HG03139 (cell line): ENCODE results near the gene CALD1.

ENCODE experiments used
- ATAC-seq: cut with Tn5 transposase; IDR thresholded peaks from one replicate; pipeline ENCODE4 v1.9.1; 2021; ENCODE audit not compliant: unreplicated experiment

CALD1 gene

DNA sequence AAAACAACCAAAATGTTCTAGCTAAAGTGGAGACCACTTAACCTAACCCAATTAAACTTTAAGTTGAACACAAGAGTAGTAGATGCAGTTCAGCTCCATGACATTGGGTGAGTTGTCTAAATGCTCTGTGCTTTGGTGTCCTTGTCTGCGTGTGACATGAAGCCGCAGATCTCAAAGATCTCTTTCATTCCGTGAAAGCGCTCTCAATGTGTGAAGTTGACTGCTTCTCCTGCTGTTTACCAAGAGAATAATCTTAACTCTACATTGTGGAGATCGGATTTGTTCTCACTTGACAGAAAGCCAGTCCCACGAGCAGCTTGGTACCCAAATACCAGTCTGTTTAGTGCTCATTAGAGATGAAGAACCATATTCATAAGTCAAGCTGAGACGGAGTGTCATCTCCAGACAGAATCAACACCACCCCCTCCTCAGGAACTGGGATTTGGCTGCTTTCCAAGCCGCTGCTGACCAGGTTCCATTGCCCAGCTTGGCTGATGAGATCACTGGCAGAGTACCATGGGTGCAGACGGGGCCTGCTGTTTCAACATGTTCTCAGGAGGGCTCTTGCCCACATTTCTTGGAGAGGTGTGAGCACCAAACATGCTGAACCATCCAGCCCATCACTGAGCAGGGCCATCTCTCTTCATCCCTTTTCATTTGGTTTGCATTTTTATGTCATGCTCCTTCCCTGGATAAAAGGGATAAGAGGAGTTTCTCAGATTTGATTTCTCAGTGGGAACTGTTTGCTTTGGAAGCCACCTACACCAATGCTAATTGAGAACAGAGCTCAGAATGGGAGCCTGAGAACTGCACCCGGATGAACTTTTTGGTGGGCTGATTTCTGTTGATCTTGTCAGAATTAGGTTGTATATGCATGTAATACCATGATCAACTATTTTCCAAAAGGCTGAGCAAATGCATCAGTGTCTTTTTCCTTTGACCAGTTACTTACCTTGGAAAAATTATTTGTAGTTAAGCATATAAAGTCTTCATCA lies 111.1 kb downstream of the CALD1 start:
- ATAC-seq, result no peak

- no peak for ATAC-seq
Observed at GRCh38 chr7:134891262-134891695, 111.8 kb downstream of the CALD1 start.

DNA sequence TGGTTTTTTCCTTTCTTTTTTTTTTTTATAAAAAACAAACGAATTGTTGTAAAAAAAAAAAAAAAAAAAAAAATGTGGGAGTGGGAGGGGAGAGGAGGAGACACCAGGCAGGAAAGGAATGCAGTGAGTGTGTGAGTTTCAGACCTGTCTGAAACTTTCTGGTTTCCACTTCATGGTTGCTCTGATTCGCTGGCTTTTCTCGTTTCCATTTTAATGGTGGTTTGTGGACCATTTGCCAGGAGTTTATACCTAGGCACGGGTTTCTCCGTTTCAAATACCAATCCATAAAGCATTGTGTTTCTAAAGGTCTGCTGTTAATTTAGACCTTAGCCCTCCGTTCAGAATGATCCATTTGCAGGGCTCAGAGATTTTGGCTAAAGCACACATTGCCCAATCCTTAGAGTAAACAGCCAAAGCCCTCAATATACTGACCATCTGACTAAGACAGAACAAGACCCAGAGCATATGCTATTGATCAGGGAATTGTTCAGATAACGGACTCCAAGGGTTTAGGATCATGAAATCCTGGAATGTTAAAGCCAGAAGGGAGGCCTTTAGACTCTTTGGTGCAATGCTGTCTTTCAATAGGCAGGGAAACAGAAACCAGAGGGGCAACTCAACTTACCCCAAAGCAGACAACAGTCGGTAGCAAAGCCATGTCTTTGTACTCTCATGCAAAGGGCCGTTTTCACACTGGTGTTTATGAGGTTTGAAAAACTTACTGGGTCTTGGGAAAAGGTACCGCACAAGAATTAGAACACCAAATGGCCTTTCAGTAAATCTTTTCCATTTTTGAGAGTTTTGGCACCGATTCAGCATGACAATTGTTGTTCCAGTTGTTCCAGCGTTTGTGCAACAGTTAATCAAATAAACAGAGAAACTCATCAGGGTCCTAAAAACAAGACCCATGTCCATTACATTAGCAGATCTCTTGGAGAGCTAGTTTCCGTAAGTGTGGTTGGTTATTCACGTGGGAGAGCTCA lies 112.6 kb downstream of the CALD1 start:
- no peak for ATAC-seq

- ATAC-seq, result no peak
Observed at GRCh38 chr7:134892963-134893362, 113.5 kb downstream of the CALD1 start.

- no peak for ATAC-seq
Observed at GRCh38 chr7:134893920-134894319, 114.5 kb downstream of the CALD1 start.

GRCh38 chr7:134894928-134895327 lies 115.5 kb downstream of the CALD1 start:
- no peak for ATAC-seq

GRCh38 chr7:134896073-134896472 lies 116.6 kb downstream of the CALD1 start:
- no peak for ATAC-seq

- no peak for ATAC-seq
Observed at GRCh38 chr7:134897936-134898335, 118.5 kb downstream of the CALD1 start.

GRCh38 chr7:134899729-134900128 lies 120.3 kb downstream of the CALD1 start:
- no peak for ATAC-seq

DNA sequence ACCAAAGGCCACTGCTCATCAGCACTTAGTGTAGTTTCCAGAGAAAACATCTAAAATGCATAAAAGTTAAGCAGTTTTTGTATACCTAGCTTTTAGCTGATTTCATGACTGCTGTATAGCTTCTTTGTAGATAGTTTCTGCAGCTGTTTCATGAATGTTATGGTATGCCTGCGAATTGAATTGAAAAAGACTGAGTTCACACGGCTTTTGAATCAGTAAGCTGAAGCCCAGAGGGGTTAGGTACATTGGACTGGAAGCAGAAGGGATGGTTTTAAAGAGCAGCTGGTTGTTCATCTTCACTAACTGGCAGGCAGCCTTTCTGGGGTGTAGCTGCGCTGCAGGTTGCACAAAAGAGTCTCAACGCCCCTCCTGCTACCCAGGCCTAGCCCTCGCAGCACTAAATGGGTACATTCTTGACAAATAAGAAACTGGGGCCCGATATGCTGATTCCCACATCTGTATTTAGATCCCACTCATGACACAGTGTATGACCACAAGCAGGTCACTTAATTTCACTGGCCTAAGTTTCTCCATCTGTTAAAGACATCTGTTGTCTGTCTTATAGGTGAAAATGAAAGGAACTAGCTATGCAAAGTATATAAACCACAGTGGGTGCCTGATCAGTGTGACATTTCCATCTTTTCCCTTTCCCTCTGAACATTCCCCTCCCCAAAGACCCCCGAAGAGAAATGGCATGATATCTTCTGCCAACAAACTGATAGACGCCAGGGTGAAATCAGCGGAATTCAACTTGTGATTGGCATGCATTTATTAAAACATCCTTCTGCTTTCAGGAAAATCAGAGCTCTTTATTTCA lies 120.9 kb downstream of the CALD1 start:
- peak; percentile 83 for ATAC-seq

DNA sequence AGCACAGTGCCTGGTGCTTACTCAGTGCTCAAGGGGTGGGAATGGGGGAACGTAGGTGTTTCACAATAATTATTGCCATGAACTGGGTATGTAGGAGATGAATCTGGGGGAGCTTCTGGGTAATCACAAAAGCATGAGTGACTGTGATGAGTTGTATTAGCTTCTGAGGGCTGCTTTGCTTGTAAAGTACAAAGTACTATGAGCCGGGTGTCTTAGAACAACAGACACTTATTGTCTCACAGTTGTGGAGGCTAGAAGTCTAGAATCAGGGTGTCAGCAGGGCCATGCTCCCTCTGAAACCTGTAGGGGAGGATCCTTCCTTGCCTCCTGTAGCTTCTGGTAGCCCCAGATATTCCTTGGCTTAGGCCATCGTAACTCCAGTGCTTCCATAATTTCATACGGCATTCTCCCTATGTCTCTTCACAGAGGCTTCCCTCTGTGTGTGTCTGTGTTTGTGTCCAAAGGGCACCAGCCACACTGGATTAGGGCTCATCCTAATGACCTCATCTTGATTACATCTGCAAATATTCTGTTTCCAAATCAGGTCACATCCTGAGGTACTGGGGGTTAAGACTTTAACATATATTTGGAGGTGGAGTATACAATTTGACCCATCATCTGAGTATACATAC lies 122.1 kb downstream of the CALD1 start:
- ATAC-seq, result no peak

DNA sequence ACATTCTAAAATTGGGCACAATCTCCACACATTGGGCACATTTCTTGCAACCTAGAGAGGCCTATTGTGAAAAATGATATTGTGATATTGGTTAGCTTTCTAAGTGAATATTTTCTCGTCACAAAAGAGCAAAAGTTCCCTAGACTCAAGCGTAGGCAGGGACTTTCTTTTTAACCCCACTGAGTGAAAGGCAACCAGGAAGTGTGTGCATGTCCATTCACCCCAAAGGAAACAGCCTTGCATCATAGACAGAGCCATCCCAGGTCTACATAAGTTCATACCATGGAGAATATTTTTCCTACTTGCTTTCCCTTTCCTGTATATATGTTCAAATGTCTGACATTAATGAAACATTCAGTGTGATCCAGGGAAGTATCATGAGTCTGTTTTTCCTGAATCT lies 122.6 kb downstream of the CALD1 start:
- no peak for ATAC-seq

GRCh38 chr7:134903073-134903790 lies 123.8 kb downstream of the CALD1 start:
- no peak for ATAC-seq

GRCh38 chr7:134905375-134905774 lies 125.9 kb downstream of the CALD1 start:
- ATAC-seq, result no peak

- no peak for ATAC-seq
Observed at GRCh38 chr7:134907000-134907399, 127.6 kb downstream of the CALD1 start.

GRCh38 chr7:134907639-134908038 lies 128.2 kb downstream of the CALD1 start:
- no peak for ATAC-seq

DNA sequence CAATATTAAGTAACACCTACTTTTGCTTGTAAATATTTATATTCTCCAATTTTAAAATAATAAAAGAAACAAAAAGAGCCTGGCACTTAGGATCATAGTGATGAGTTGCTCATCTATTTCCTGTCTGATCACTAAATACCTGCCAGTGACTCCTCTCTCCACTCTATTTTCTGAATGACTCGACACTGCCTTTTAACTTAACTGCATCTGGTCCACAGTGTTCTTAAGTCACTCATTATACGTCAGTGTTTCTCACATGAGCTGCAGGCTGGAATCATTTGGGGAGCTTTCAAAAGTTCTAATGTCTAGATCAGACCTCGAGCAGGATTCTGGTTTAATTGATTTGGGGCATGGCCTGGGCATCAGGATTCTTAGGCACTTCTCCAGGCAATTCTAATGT lies 128.9 kb downstream of the CALD1 start:
- ATAC-seq, result no peak

- ATAC-seq, result no peak
Observed at GRCh38 chr7:134910214-134910890, 130.9 kb downstream of the CALD1 start.

DNA sequence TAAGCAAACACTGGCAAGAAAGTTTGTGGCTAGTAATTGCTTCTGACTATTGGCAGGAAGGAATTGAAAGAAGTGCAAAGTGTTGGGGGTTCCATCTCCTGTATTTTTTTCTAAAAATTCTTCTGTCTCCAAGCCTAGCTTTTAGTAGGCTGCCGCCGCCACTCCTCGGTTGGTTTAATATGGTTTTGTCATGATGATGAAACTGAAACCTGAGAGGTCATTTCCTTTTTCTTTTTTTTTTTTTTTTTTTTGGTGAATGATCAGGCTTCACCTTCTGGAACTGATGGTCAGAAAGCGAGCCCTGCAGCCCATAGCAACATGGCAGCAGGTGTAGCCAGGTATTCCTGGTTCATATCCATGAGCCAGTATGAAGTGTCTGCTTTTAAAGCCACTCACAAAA lies 131.5 kb downstream of the CALD1 start:
- no peak for ATAC-seq
